ENCODE results near the gene VSIG10.

The VSIG10 gene

GRCh38 chr12:118145113-118145797 is 41.4 kb upstream of the VSIG10 start:
- no peak overlapping the region for H2BK120ac ChIP-seq (ENCODE audit: low read depth, low read length)
- no peak overlapping the region for H2AK5ac ChIP-seq (ENCODE audit: low read length)
- no peak overlapping the region for H3K23ac ChIP-seq (ENCODE audit: low read length)
- peaks cover 14% of the 10 kb centered on the region for H3K36me3 ChIP-seq (ENCODE audit: control insufficient read depth, insufficient read depth, low read length)
- no peaks in the 10 kb centered on the region for H3K27me3 ChIP-seq (ENCODE audit: insufficient read depth, low read length, poor library complexity)
- no peak overlapping the region for H2BK5ac ChIP-seq (ENCODE audit: low read length)
- no peak overlapping the region for H3K4me3 ChIP-seq (ENCODE audit: low read length)
- H3K9ac ChIP-seq (ENCODE audit: low read length): no peak overlapping the region
- no peak overlapping the region for H3K4ac ChIP-seq (ENCODE audit: low read depth, low read length)
- H2BK15ac ChIP-seq (replicated peaks; ENCODE audit: low read depth): no peak overlapping the region
- no peak overlapping the region for H4K5ac ChIP-seq (ENCODE audit: low read length)
- no peak for DNase-seq
- H4K8ac ChIP-seq (ENCODE audit: low read depth, low read length): no peak overlapping the region
- peaks cover 2% of the 10 kb centered on the region for H3K79me1 ChIP-seq (ENCODE audit: low read length)
- no peak overlapping the region for H3K18ac ChIP-seq (ENCODE audit: low read length)
- H3K56ac ChIP-seq (ENCODE audit: low read length): no peak overlapping the region
- no peaks in the 10 kb centered on the region for H3K79me2 ChIP-seq (ENCODE audit: control insufficient read depth, insufficient read depth, low read length)
- no peaks in the 10 kb centered on the region for H3K4me1 ChIP-seq (ENCODE audit: control insufficient read depth, low read depth, low read length)
- WGBS (ENCODE audit: extremely low coverage, insufficient coverage, low lambda C conversion rate): no CpG with 5 or more reads among the region's 7 CpGs
- no peak overlapping the region for H3K27ac ChIP-seq (ENCODE audit: low read depth, low read length)
- H3K4me2 ChIP-seq (ENCODE audit: low read length): no peak overlapping the region

GRCh38 chr12:118144499-118144898 is 40.7 kb upstream of the VSIG10 start:
- no peak overlapping the region for H2BK5ac ChIP-seq (ENCODE audit: low read length)
- no peak overlapping the region for H3K4me3 ChIP-seq (ENCODE audit: low read length)
- H4K8ac ChIP-seq (ENCODE audit: low read depth, low read length): no peak overlapping the region
- H3K18ac ChIP-seq (ENCODE audit: low read length): no peak overlapping the region
- peaks cover 14% of the 10 kb centered on the region for H3K36me3 ChIP-seq (ENCODE audit: control insufficient read depth, insufficient read depth, low read length)
- H3K9ac ChIP-seq (ENCODE audit: low read length): no peak overlapping the region
- H3K4me1 ChIP-seq (ENCODE audit: control insufficient read depth, low read depth, low read length): no peaks in the 10 kb centered on the region
- H3K4me2 ChIP-seq (ENCODE audit: low read length): no peak overlapping the region
- no CpG with 5 or more reads among the region's 13 CpGs for WGBS (ENCODE audit: extremely low coverage, insufficient coverage, low lambda C conversion rate)
- no peaks in the 10 kb centered on the region for H3K27me3 ChIP-seq (ENCODE audit: insufficient read depth, low read length, poor library complexity)
- H2BK120ac ChIP-seq (ENCODE audit: low read depth, low read length): no peak overlapping the region
- H4K5ac ChIP-seq (ENCODE audit: low read length): no peak overlapping the region
- no peak overlapping the region for H3K27ac ChIP-seq (ENCODE audit: low read depth, low read length)
- H3K79me2 ChIP-seq (ENCODE audit: control insufficient read depth, insufficient read depth, low read length): no peaks in the 10 kb centered on the region
- H3K56ac ChIP-seq (ENCODE audit: low read length): no peak overlapping the region
- peaks cover 2% of the 10 kb centered on the region for H3K79me1 ChIP-seq (ENCODE audit: low read length)
- no peak overlapping the region for H2BK15ac ChIP-seq (replicated peaks; ENCODE audit: low read depth)
- no peak overlapping the region for H3K23ac ChIP-seq (ENCODE audit: low read length)
- no peak for DNase-seq
- H2AK5ac ChIP-seq (ENCODE audit: low read length): no peak overlapping the region
- no peak overlapping the region for H3K4ac ChIP-seq (ENCODE audit: low read depth, low read length)

- Histone ChIP-seq H3K4me3 (ENCODE audit: low read length) (no peak overlapping the region), H2BK15ac (replicated peaks; ENCODE audit: low read depth) (no peak overlapping the region), H3K79me2 (ENCODE audit: control insufficient read depth, insufficient read depth, low read length) (peaks cover 17% of the 10 kb centered on the region), H4K5ac (ENCODE audit: low read length) (no peak overlapping the region), H3K23ac (ENCODE audit: low read length) (no peak overlapping the region), H3K18ac (ENCODE audit: low read length) (no peak overlapping the region), H3K27me3 (ENCODE audit: insufficient read depth, low read length, poor library complexity) (no peaks in the 10 kb centered on the region), H3K4me1 (ENCODE audit: control insufficient read depth, low read depth, low read length) (no peaks in the 10 kb centered on the region), H3K27ac (ENCODE audit: low read depth, low read length) (no peak overlapping the region), H4K8ac (ENCODE audit: low read depth, low read length) (no peak overlapping the region), H3K4me2 (ENCODE audit: low read length) (no peak overlapping the region), H2AK5ac (ENCODE audit: low read length) (no peak overlapping the region), H3K36me3 (ENCODE audit: control insufficient read depth, insufficient read depth, low read length) (peaks cover 15% of the 10 kb centered on the region), H2BK120ac (ENCODE audit: low read depth, low read length) (no peak overlapping the region), H3K4ac (ENCODE audit: low read depth, low read length) (no peak overlapping the region), H3K9ac (ENCODE audit: low read length) (no peak overlapping the region), H2BK5ac (ENCODE audit: low read length) (no peak overlapping the region), H3K79me1 (ENCODE audit: low read length) (peaks cover 8% of the 10 kb centered on the region), H3K56ac (ENCODE audit: low read length) (no peak overlapping the region)
- WGBS (ENCODE audit: extremely low coverage, insufficient coverage, low lambda C conversion rate): no CpG with 5 or more reads among the region's 8 CpGs
- DNase-seq: no peak
These were observed 37.0 kb upstream of the VSIG10 start for GRCh38 chr12:118140825-118141224.

GRCh38 chr12:118137148-118137678 is 33.4 kb upstream of the VSIG10 start:
- Histone ChIP-seq H3K4me3 (ENCODE audit: low read length) (peak overlapping the region; percentile 83), H3K18ac (ENCODE audit: low read length) (no peak overlapping the region), H3K36me3 (ENCODE audit: control insufficient read depth, insufficient read depth, low read length) (peaks cover 4% of the 10 kb centered on the region), H3K4me1 (ENCODE audit: control insufficient read depth, low read depth, low read length) (no peaks in the 10 kb centered on the region), H3K79me1 (ENCODE audit: low read length) (peaks cover 6% of the 10 kb centered on the region), H2BK120ac (ENCODE audit: low read depth, low read length) (no peak overlapping the region), H3K27me3 (ENCODE audit: insufficient read depth, low read length, poor library complexity) (no peaks in the 10 kb centered on the region), H2BK15ac (replicated peaks; ENCODE audit: low read depth) (no peak overlapping the region), H3K4me2 (ENCODE audit: low read length) (peak overlapping the region; percentile 92), H3K56ac (ENCODE audit: low read length) (peak overlapping the region; percentile 98), H3K9ac (ENCODE audit: low read length) (peak overlapping the region; percentile 97), H3K27ac (ENCODE audit: low read depth, low read length) (no peak overlapping the region), H3K23ac (ENCODE audit: low read length) (peak overlapping the region; percentile 20), H2AK5ac (ENCODE audit: low read length) (peak overlapping the region; percentile 67), H2BK5ac (ENCODE audit: low read length) (no peak overlapping the region), H3K79me2 (ENCODE audit: control insufficient read depth, insufficient read depth, low read length) (peaks cover 17% of the 10 kb centered on the region), H3K4ac (ENCODE audit: low read depth, low read length) (no peak overlapping the region), H4K8ac (ENCODE audit: low read depth, low read length) (no peak overlapping the region), H4K5ac (ENCODE audit: low read length) (no peak overlapping the region)
- DNase-seq: no peak
- WGBS (ENCODE audit: extremely low coverage, insufficient coverage, low lambda C conversion rate): no CpG with 5 or more reads among the region's 10 CpGs

GRCh38 chr12:118136559-118137003 is 32.8 kb upstream of the VSIG10 start:
- Histone ChIP-seq H3K79me2 (ENCODE audit: control insufficient read depth, insufficient read depth, low read length) (peaks cover 17% of the 10 kb centered on the region), H4K8ac (ENCODE audit: low read depth, low read length) (no peak overlapping the region), H3K36me3 (ENCODE audit: control insufficient read depth, insufficient read depth, low read length) (peaks cover 4% of the 10 kb centered on the region), H3K9ac (ENCODE audit: low read length) (peak overlapping the region; percentile 97), H3K4me3 (ENCODE audit: low read length) (peak overlapping the region; percentile 83), H2BK15ac (replicated peaks; ENCODE audit: low read depth) (no peak overlapping the region), H3K56ac (ENCODE audit: low read length) (peak overlapping the region; percentile 98), H3K79me1 (ENCODE audit: low read length) (peaks cover 6% of the 10 kb centered on the region), H3K4me2 (ENCODE audit: low read length) (peak overlapping the region; percentile 92), H3K27ac (ENCODE audit: low read depth, low read length) (no peak overlapping the region), H3K18ac (ENCODE audit: low read length) (peak overlapping the region; percentile 23), H2AK5ac (ENCODE audit: low read length) (no peak overlapping the region), H2BK5ac (ENCODE audit: low read length) (no peak overlapping the region), H3K4ac (ENCODE audit: low read depth, low read length) (peak overlapping the region; percentile 81), H2BK120ac (ENCODE audit: low read depth, low read length) (no peak overlapping the region), H3K27me3 (ENCODE audit: insufficient read depth, low read length, poor library complexity) (no peaks in the 10 kb centered on the region), H3K4me1 (ENCODE audit: control insufficient read depth, low read depth, low read length) (no peaks in the 10 kb centered on the region), H4K5ac (ENCODE audit: low read length) (no peak overlapping the region), H3K23ac (ENCODE audit: low read length) (peak overlapping the region; percentile 20)
- peak; percentile 71 for DNase-seq
- WGBS (ENCODE audit: extremely low coverage, insufficient coverage, low lambda C conversion rate): no CpG with 5 or more reads among the region's 29 CpGs

Data from mesendoderm (in vitro differentiated cells).